Measurements from ENCODE around the gene ARID1B. TPM values are rescaled to one million over a fixed set of nuclear protein-coding genes. Genes with fewer than 3 reads are reported as not detected.
"Not testable (repeated sequence)": the region's sequence is repeated elsewhere in the genome, so short reads cannot be mapped to it uniquely, and the experiment has no call there.

ARID1B gene
- polyA plus RNA-seq, 1 experiment, result 17.0 TPM

- Histone ChIP-seq H3K4me3 (ENCODE audit: low read depth, low read length) (no peak overlapping the region), H3K27me3 (ENCODE audit: control insufficient read depth, insufficient read depth, low read length) (no peaks in the 10 kb centered on the region), H3K36me3 (ENCODE audit: control insufficient read depth, insufficient read depth, low read length) (peaks cover 4% of the 10 kb centered on the region)
- DNase-seq (ENCODE audit: low read depth), result no peak
- ChIA-PET CTCF (interaction anchor here (0.9 to 1.3 kb wide), 2 partner anchors 12 to 15 kb away, joined by 3 read pairs; no protein-coding TSS in a partner anchor), POLR2A (no interaction called here)
- no peak for TF ChIP-seq CTCF (IDR thresholded peaks at IDR 0.05; ENCODE audit: insufficient read depth, low read depth, low read length)
Measured at GRCh38 chr6:157143890-157144798, 367.0 kb downstream of the ARID1B start.

- TF ChIP-seq CTCF (IDR thresholded peaks at IDR 0.05; ENCODE audit: insufficient read depth, low read depth, low read length), result no peak
- no peak overlapping the region for H3K4me3 ChIP-seq (ENCODE audit: low read depth, low read length)
- no peaks in the 10 kb centered on the region for H3K27me3 ChIP-seq (ENCODE audit: control insufficient read depth, insufficient read depth, low read length)
- DNase-seq (ENCODE audit: low read depth), result no peak
- ChIA-PET CTCF (interaction anchor here (0.9 to 1.3 kb wide), 2 partner anchors 11 to 14 kb away, joined by 3 read pairs; no protein-coding TSS in a partner anchor), POLR2A (no interaction called here)
- H3K36me3 ChIP-seq (ENCODE audit: control insufficient read depth, insufficient read depth, low read length), result peaks cover 4% of the 10 kb centered on the region; the same call in 1 of the 2 replicates
Measured at GRCh38 chr6:157144859-157145568, 367.8 kb downstream of the ARID1B start.

GRCh38 chr6:157145656-157146285 is 368.6 kb downstream of the ARID1B start:
- ChIA-PET CTCF (no interaction called here), POLR2A (no interaction called here)
- DNase-seq (ENCODE audit: low read depth), result no peak
- no peak for TF ChIP-seq CTCF (IDR thresholded peaks at IDR 0.05; ENCODE audit: insufficient read depth, low read depth, low read length)
- H3K4me3 ChIP-seq (ENCODE audit: low read depth, low read length), result no peak overlapping the region
- no peaks in the 10 kb centered on the region for H3K27me3 ChIP-seq (ENCODE audit: control insufficient read depth, insufficient read depth, low read length)
- 0 out of 2 replicates have a peak, but pooled peaks cover 1% of the 10 kb centered on the region for H3K36me3 ChIP-seq (ENCODE audit: control insufficient read depth, insufficient read depth, low read length)

- POLR2A ChIA-PET; DNase-seq (ENCODE audit: low read depth); CTCF ChIA-PET: not testable (repeated sequence)
Measured at GRCh38 chr6:157147054-157148026, 370.2 kb downstream of the ARID1B start.

More at GRCh38 chr6:157147054-157148026, 370.2 kb downstream of the ARID1B start:
- H3K27me3 ChIP-seq (ENCODE audit: control insufficient read depth, insufficient read depth, low read length); H3K4me3 ChIP-seq (ENCODE audit: low read depth, low read length); H3K36me3 ChIP-seq (ENCODE audit: control insufficient read depth, insufficient read depth, low read length): not testable (repeated sequence)

Measured in BJ (cell line).